Astrocyte of the spinal cord (primary cell): ENCODE measurements around the gene UST.

ENCODE experiments used
- DNase-seq: peaks from one replicate; pipeline ENCODE4 v3.0.0; 2011; ENCODE audit warnings: low read depth, low spot score
- H3K4me3 ChIP-seq: 2 replicates; pipeline ENCODE4 v1.5.1; 2011; ENCODE audit warnings: low read depth, mild to moderate bottlenecking, low read length, moderate library complexity
- in situ Hi-C: cut with HindIII; loops from 2 replicates; pipeline ENCODE4 v1.10.0; 2017; ENCODE audit warnings: low sequenced_read_pairs
- TF ChIP-seq, protein P1 (sequence below): IDR thresholded peaks from 2 replicates; pipeline ENCODE4 v1.5.1; 2012; ENCODE audit warnings: low read depth, mild to moderate bottlenecking, low read length, inconsistent platforms

The UST gene

DNA sequence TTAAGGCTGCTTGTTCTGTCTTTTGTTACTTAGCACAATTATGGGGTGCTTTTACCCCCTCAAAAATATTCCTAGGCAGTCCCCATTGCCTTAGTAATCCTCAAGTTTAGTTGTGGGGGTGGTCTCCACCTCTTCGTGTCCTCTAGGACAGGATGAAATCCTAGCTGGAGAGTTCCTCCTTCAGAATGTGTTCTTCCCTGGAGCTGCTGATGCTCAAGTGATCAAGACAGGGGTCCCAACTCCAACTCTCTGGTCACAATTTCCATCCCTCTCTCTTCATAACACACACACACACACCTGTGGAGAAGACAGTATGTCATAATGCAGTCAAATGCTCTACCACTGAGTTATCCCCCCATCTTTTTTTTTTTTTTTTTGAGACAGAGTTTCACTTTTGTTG, 280.7 kb downstream of the UST start:
- in situ Hi-C loops, result loop anchor here (25.0 kb wide), 1 partner anchor 485 kb away; no protein-coding TSS in a partner anchor
- H3K4me3 ChIP-seq, result no peak overlapping the region
- TF ChIP-seq, protein P1, sequence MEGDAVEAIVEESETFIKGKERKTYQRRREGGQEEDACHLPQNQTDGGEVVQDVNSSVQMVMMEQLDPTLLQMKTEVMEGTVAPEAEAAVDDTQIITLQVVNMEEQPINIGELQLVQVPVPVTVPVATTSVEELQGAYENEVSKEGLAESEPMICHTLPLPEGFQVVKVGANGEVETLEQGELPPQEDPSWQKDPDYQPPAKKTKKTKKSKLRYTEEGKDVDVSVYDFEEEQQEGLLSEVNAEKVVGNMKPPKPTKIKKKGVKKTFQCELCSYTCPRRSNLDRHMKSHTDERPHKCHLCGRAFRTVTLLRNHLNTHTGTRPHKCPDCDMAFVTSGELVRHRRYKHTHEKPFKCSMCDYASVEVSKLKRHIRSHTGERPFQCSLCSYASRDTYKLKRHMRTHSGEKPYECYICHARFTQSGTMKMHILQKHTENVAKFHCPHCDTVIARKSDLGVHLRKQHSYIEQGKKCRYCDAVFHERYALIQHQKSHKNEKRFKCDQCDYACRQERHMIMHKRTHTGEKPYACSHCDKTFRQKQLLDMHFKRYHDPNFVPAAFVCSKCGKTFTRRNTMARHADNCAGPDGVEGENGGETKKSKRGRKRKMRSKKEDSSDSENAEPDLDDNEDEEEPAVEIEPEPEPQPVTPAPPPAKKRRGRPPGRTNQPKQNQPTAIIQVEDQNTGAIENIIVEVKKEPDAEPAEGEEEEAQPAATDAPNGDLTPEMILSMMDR, result no peak
- DNase-seq, result no peak

DNA sequence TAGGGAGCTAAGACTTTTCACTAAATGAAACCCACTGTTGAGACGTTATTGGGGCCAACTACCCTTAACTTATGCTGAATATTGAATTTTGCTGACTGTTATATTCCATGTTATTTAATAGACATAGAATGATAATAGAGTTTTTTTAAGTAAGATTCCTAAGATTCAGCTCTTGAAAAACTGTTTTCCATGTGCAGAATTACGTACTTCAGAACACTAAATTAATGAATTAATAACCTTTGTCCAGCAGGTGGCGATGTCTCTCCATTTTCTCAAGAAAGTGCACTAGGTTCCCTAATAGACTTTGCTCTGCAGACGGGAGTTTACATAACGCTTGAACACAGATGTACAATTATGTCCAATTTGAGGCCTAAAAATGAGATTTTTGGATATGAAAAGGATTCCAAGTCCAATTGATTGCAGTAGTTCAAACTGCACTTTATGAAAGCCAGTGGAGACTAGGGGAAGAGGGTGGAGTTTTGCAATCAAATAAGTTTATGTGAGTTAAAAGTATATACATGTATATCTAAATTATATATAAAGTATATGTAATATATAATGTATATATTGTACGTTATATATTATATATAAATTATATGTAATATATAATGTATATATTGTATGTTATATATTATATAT, 282.1 kb downstream of the UST start:
- peak; percentile 95 for DNase-seq
- TF ChIP-seq, protein P1, result peak; percentile 22
- H3K4me3 ChIP-seq, result no peak overlapping the region
- in situ Hi-C loops, result loop anchor here (25.0 kb wide), 1 partner anchor 483 kb away; no protein-coding TSS in a partner anchor

DNA sequence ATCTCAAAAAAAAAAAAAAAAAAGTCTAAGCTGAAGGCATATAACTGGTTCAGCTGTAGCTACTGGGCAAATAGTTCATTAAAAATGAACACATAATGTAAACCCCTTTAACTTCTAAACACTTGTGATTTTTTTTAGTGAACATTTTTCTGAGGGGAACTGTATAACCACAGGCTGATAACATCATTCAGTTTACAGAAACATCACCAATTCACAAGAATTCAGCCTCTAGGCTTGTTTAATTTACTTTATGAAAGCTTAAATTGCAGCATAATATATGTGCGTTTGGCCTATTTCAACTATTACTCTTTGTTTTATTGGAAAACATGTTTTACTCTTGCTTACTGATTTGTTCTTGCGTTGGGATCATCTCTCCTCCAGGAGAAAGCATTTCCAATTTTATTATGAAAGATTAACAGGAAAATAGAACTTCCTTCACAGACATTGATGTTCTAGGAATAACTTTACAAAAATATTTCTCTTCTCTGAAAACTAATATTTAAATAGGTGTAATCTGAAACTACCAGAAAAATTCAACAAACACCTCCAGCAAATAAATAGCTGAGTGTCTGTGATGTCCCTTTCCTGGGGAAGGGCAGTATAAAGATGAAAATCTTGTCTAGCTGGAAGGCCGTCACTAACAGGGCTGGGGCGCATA, 284.5 kb downstream of the UST start:
- TF ChIP-seq, protein P1, result no peak
- H3K4me3 ChIP-seq, result no peak overlapping the region
- DNase-seq, result no peak
- in situ Hi-C loops, result loop anchor here (25.0 kb wide), 1 partner anchor 481 kb away; no protein-coding TSS in a partner anchor

DNA sequence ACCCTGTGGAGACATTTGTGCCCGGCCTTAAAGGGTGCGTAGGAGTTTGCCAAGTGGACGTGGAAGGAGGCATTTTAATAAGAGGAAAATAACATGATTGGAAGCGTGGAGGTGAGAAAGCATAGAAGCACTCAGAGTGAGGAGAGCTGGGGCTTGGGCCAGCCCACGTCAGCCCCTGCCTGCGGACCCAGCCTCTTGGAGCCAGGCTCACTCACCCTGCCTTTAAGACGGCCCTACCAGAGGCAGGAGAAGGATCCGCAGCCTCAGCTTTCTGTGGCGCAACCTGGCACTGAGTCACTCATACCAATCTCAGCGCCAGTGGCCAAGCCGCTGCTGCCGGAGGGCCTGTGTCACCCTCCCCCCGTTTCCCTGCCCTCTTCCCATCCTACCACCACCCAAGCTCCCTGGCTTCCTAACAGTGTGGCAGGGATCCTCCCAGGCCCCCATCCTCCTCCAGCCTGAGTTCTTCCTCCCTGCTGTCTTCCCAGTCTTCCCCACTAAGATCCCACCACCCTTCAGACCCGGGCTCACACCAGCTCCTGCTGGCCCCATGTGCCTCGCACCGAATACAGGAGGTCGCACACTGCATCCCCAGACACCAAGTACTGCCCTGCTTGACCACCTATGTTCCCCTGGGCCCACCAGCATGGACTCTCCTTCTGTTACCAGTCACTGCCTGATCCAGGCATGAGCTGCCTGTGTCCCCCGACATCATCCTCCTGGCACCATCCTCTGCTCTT, 285.2 kb downstream of the UST start:
- in situ Hi-C loops, result loop anchor here (25.0 kb wide), 1 partner anchor 480 kb away; no protein-coding TSS in a partner anchor
- TF ChIP-seq, protein P1, result no peak
- DNase-seq, result peak; percentile 93
- H3K4me3 ChIP-seq, result peak overlapping the region; percentile 8

DNA sequence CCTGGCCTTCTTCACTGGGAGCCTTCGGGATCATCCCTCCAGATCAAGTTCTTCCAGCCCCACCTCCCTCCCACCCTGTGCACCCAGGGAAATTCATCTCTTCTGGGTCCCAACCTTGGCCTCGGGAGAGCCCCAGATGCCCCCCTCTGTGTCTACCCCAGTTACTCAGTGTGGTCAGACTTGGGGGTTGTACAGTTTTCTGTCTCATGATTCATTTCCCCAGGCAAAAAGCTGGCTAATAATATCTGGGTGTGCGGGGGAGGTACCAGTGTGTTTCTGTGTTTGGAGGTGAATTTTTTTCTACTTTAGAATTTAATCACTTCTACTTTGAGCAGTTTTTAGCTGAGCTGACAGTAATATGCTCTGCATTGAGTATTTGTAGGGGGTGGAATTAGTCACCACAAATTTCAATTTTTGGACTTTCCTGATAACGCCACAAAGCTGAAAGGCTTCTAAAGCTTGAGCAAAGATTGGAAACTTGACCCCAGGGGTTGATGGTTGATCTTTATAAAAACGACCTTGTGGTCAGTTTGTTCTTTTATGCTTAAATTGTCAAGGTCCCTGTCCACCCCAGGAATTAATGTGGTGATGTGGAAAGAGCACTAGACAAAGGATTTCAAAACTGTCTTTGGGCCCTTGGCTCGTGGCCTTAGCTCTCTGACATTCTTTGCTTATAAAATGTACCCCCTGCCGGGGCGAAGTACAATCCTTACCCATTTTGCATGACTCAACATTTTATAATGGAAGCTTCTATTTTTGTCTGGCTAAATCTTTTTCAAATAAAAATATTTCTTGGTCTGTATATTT, 286.0 kb downstream of the UST start:
- peak overlapping the region; percentile 8 for H3K4me3 ChIP-seq
- DNase-seq, result peak; percentile 94
- TF ChIP-seq, protein P1, result no peak
- in situ Hi-C loops, result loop anchor here (25.0 kb wide), 1 partner anchor 479 kb away; no protein-coding TSS in a partner anchor

DNA sequence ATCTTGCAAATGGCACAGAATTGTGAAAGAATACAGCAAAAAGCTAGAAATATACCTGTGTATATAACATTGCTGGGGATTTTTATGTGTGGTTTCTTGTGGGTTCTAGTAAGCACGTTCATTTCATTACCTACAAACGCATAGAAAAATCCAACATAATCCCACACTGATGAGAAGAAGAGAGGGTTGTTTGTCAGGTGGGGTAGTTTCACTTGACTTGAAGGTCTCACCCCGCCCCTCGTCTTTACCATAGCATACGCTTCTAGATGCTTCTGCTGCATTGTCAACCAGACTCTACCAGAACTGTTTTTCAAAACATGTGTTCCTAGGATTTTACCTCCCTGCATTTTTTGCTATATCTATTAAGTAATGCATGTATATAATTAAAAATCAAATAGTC, 286.6 kb downstream of the UST start:
- H3K4me3 ChIP-seq, result no peak overlapping the region

More for the DNA sequence above, 286.6 kb downstream of the UST start:
- no peak for DNase-seq
- in situ Hi-C loops, result loop anchor here (25.0 kb wide), 1 partner anchor 479 kb away; no protein-coding TSS in a partner anchor
- TF ChIP-seq, protein P1, result no peak
